K562 (cell line): ENCODE data around the gene ARHGEF38. TPM values are rescaled to one million over a fixed set of nuclear protein-coding genes. Genes with fewer than 3 reads are reported as not detected.

Experiments used
- ATAC-seq: fragments of 200-7000 bp; cut with Tn5 transposase; 3 replicates; pipeline ENCODE4 v1.9.1; 2020; ENCODE audit warnings: moderate library complexity
- BruUV-seq: library from RNA; stranded (reverse); fragments of 400-500 nt; replicated peaks from 2 replicates; lab custom pipeline; 2021; lab: Mats Ljungman, UMichigan
- CTCF ChIA-PET: fragments of 300-600 bp; formaldehyde crosslinking; extraction: SDS; loops from one replicate; lab custom pipeline; 2021; ENCODE audit warnings: low intra/inter-chr PET ratio; lab: Yijun Ruan, JAX
- POLR2A ChIA-PET: fragments of 300-600, 350-650 bp; sonication (Branson Sonifier 250); formaldehyde crosslinking; extraction: SDS; loops from one replicate; lab custom pipeline; 2021; ENCODE audit warnings: antibody characterized with exemption, inconsistent platforms; lab: Yijun Ruan, JAX
- DNase-seq, 4 experiments: peaks; one replicate each; pipeline versions ENCODE4 v3.0.0 to v3.0.0-alpha.2; 2011 to 2018; ENCODE audit warnings: low spot score in 3 of 4, mixed read lengths in 3 of 4; ENCODE audit errors: extremely low read depth in 1 of 4
- FAIRE-seq: peaks from 2 replicates; lab custom pipeline; 2011; peaks lifted over from hg19 to GRCh38; lab: Jason Lieb, UNC
- H2AFZ ChIP-seq: 2 replicates; pipeline ENCODE4 v1.6.0; 2011; ENCODE audit warnings: low read depth, low read length, control low read depth, inconsistent platforms
- H3K27ac ChIP-seq: fragments of 200-600 bp; 3 replicates; pipeline ENCODE4 v1.8.0; 2011; ENCODE audit warnings: low read depth, mild to moderate bottlenecking, control low read depth, inconsistent platforms, low read length, moderate library complexity, mixed read lengths; ENCODE audit errors: extremely low read depth
- H3K27me3 ChIP-seq, 2 experiments: fragments of 300-600 bp in 1 of 2; 2 replicates in 1 of 2; 3 replicates in 1 of 2; pipeline versions ENCODE4 v1.6.0 to v1.8.0; 2011; ENCODE audit warnings: inconsistent platforms in 2 of 2, low read length in 2 of 2, mild to moderate bottlenecking in 1 of 2, mixed read lengths in 1 of 2, moderate library complexity in 1 of 2; ENCODE audit not compliant: control insufficient read depth in 2 of 2, insufficient read depth in 2 of 2
- H3K36me3 ChIP-seq: fragments of 300-600 bp; 3 replicates; pipeline ENCODE4 v1.8.0; 2011; ENCODE audit warnings: mild to moderate bottlenecking, low read length, inconsistent platforms; ENCODE audit not compliant: control insufficient read depth, insufficient read depth
- H3K4me1 ChIP-seq, 2 experiments: fragments of 200-600 bp in 1 of 2; replicated peaks in 1 of 2; 2 replicates in 1 of 2; 3 replicates in 1 of 2; pipeline versions ENCODE4 v1.5.1 to v1.8.0; 2011; ENCODE audit warnings: inconsistent platforms in 2 of 2, low read length in 2 of 2, mild to moderate bottlenecking in 1 of 2, mixed read lengths in 1 of 2, moderate library complexity in 1 of 2; ENCODE audit not compliant: control insufficient read depth in 2 of 2, insufficient read depth in 2 of 2
- H3K4me2 ChIP-seq: 2 replicates; pipeline ENCODE4 v1.6.1; 2011; ENCODE audit warnings: low read length, control low read depth, inconsistent platforms, mixed read lengths; ENCODE audit not compliant: insufficient read depth
- H3K4me3 ChIP-seq: fragments of 200-600 bp; sonication (generic), shearing (Covaris generic); 2 replicates; pipeline ENCODE4 v1.5.1; 2016; ENCODE audit warnings: control low read depth, inconsistent platforms
- H3K79me2 ChIP-seq: fragments of 200-600 bp; 3 replicates; pipeline ENCODE4 v1.8.0; 2011; ENCODE audit warnings: low read length, inconsistent platforms; ENCODE audit not compliant: control insufficient read depth, insufficient read depth
- H3K9ac ChIP-seq, 2 experiments: 2 replicates each; pipeline versions ENCODE4 v1.6.0 to v1.6.1; 2011; ENCODE audit warnings: low read depth in 2 of 2, low read length in 2 of 2, control low read depth in 1 of 2, inconsistent platforms in 1 of 2, mild to moderate bottlenecking in 1 of 2, mixed read lengths in 1 of 2; ENCODE audit not compliant: insufficient read depth in 1 of 2
- H3K9me1 ChIP-seq: one replicate; pipeline ENCODE4 v1.6.0; 2011; ENCODE audit warnings: inconsistent platforms, mild to moderate bottlenecking, low read length, moderate library complexity; ENCODE audit not compliant: control insufficient read depth, insufficient read depth
- H3K9me3 ChIP-seq: replicated peaks from 2 replicates; pipeline ENCODE4 v1.5.1; 2011; ENCODE audit warnings: low read depth, low read length, inconsistent platforms; ENCODE audit not compliant: control insufficient read depth, insufficient read depth
- H4K20me1 ChIP-seq: replicated peaks from 2 replicates; pipeline ENCODE4 v1.6.1; 2011; ENCODE audit warnings: low read length, inconsistent platforms, mixed read lengths; ENCODE audit not compliant: control insufficient read depth, insufficient read depth
- CCAR2 ChIP-seq: fragments of 200-400 bp; formaldehyde crosslinking; IDR thresholded peaks from 2 replicates; pipeline ENCODE4 v1.6.1; 2017; ENCODE audit warnings: mild to moderate bottlenecking, low read depth, low read length
- MTA2 ChIP-seq: fragments of 450-650 bp; IDR thresholded peaks from 2 replicates; pipeline ENCODE4 v1.6.1; 2016; ENCODE audit warnings: low read depth
- NONO ChIP-seq, 2 experiments: fragments of 200-400 bp in 1 of 2; fragments of 450-650 bp in 1 of 2; formaldehyde crosslinking in 1 of 2; IDR thresholded peaks; 2 replicates each; pipeline ENCODE4 v1.6.1; 2017; ENCODE audit warnings: low read depth in 2 of 2, mild to moderate bottlenecking in 2 of 2, moderate library complexity in 2 of 2, low read length in 1 of 2
- PRMT5 ChIP-seq: sonication (generic); formaldehyde crosslinking; IDR thresholded peaks from 2 replicates; pipeline ENCODE4 v1.5.0; 2020; ENCODE audit warnings: missing genetic modification reagents
- in situ Hi-C: fragments of 300-500 bp; cut with MboI; formaldehyde crosslinking; loops from 4 replicates; pipeline ENCODE4 v1.15.0; 2018; ENCODE audit warnings: inconsistent platforms, mixed read lengths
- intact Hi-C: fragments of 100-400 bp; cut with micrococcal nuclease; formaldehyde crosslinking; loops from 2 replicates; pipeline ENCODE4 v1.14.2; 2022
- polyA plus RNA-seq, 8 experiments: library from polyadenylated mRNA; depleted of rRNA in 4 of 8; stranded (reverse) in 5 of 8; unstranded in 3 of 8; fragments of >200 nt; fragmentation: Nextera tagmentation in 2 of 8; fragmentation: Illumina TruSeq in 1 of 8; extraction: Ambion mirVana in 2 of 8; extraction: Trizol in 1 of 8; gene quantifications; 2 replicates each; pipeline versions ENCODE4 v1.2.1 to v1.2.3, GENCODE V29; 2011 to 2014; ENCODE audit warnings: inconsistent platforms in 1 of 8, missing spikeins in 1 of 8
- total RNA-seq, 7 experiments: library from RNA; depleted of rRNA in 6 of 7; stranded (reverse); fragments of >200 nt in 6 of 7; fragmentation: Illumina TruSeq in 2 of 7; extraction: Trizol in 2 of 7; gene quantifications; 2 replicates each; pipeline versions ENCODE4 v1.2.1 to v1.2.3, GENCODE V29; 2011 to 2021; ENCODE audit warnings: low replicate concordance in 1 of 7
- TF ChIP-seq, protein P1 (sequence below): fragments of 450-650 bp; IDR thresholded peaks from 2 replicates; pipeline ENCODE4 v1.6.1; 2014; ENCODE audit warnings: low read depth, mild to moderate bottlenecking, moderate library complexity, borderline replicate concordance
- TF ChIP-seq, protein P2 (sequence below): fragments of 450-650 bp; IDR thresholded peaks from 2 replicates; pipeline ENCODE4 v1.6.1; 2017; ENCODE audit warnings: antibody characterized with exemption, mild to moderate bottlenecking
- TF ChIP-seq, protein P3 (sequence below), 3 experiments: fragments of 200-800 bp in 1 of 3; fragments of 250-450 bp in 1 of 3; fragments of 450-650 bp in 1 of 3; sonication (Bioruptor Pico) in 1 of 3; sonication (Bioruptor generic) in 1 of 3; formaldehyde crosslinking in 1 of 3; IDR thresholded peaks; 2 replicates each; pipeline versions ENCODE4 v1.6.1 to v1.8.0; 2016 to 2022; ENCODE audit warnings: mild to moderate bottlenecking in 2 of 3, missing genetic modification characterization in 2 of 3, missing compliant biosample characterization in 1 of 3, moderate library complexity in 1 of 3

ARHGEF38 gene
- total and polyA plus RNA-seq, 9 of the 15 experiments (the other 6 are each of a cell fraction or from before 2014, with no cell fraction given), result 0.17 TPM; not detected in 8

DNA sequence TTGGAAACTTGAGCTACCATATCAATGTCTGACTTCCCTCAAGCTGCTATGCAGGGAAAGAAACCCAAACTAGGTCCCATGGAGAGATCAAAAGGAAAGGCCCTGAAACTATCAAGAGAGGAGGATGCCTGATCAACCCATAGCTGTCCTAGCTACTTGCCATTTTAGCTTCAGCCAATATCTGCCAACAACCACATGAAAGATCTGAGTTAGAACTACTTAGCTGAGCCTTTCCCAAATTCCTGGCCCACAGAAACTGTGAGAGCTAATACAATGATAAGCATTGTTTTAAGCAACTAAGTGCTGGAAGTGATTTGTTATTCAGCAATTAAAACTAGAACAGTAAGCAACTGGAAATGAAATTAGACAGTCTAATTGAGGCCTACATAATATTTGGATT, 6.3 kb upstream of the ARHGEF38 start:
- H3K79me2 ChIP-seq, result no peaks in the 10 kb centered on the region
- FAIRE-seq (no peak), DNase-seq (no peak), ATAC-seq (no peak)
- H2AFZ ChIP-seq, result no peak overlapping the region
- ChIA-PET POLR2A (no interaction called here), CTCF (no interaction called here)
- H3K36me3 ChIP-seq, result no peaks in the 10 kb centered on the region
- H3K9me1 ChIP-seq, result no peaks in the 10 kb centered on the region
- no peaks in the 10 kb centered on the region for H3K27me3 ChIP-seq
- no TSS peak for BruUV-seq
- TF ChIP-seq, protein P1, sequence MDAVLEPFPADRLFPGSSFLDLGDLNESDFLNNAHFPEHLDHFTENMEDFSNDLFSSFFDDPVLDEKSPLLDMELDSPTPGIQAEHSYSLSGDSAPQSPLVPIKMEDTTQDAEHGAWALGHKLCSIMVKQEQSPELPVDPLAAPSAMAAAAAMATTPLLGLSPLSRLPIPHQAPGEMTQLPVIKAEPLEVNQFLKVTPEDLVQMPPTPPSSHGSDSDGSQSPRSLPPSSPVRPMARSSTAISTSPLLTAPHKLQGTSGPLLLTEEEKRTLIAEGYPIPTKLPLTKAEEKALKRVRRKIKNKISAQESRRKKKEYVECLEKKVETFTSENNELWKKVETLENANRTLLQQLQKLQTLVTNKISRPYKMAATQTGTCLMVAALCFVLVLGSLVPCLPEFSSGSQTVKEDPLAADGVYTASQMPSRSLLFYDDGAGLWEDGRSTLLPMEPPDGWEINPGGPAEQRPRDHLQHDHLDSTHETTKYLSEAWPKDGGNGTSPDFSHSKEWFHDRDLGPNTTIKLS, result no peak
- TF ChIP-seq, protein P2, sequence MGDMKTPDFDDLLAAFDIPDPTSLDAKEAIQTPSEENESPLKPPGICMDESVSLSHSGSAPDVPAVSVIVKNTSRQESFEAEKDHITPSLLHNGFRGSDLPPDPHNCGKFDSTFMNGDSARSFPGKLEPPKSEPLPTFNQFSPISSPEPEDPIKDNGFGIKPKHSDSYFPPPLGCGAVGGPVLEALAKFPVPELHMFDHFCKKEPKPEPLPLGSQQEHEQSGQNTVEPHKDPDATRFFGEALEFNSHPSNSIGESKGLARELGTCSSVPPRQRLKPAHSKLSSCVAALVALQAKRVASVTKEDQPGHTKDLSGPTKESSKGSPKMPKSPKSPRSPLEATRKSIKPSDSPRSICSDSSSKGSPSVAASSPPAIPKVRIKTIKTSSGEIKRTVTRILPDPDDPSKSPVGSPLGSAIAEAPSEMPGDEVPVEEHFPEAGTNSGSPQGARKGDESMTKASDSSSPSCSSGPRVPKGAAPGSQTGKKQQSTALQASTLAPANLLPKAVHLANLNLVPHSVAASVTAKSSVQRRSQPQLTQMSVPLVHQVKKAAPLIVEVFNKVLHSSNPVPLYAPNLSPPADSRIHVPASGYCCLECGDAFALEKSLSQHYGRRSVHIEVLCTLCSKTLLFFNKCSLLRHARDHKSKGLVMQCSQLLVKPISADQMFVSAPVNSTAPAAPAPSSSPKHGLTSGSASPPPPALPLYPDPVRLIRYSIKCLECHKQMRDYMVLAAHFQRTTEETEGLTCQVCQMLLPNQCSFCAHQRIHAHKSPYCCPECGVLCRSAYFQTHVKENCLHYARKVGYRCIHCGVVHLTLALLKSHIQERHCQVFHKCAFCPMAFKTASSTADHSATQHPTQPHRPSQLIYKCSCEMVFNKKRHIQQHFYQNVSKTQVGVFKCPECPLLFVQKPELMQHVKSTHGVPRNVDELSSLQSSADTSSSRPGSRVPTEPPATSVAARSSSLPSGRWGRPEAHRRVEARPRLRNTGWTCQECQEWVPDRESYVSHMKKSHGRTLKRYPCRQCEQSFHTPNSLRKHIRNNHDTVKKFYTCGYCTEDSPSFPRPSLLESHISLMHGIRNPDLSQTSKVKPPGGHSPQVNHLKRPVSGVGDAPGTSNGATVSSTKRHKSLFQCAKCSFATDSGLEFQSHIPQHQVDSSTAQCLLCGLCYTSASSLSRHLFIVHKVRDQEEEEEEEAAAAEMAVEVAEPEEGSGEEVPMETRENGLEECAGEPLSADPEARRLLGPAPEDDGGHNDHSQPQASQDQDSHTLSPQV, result no peak
- TF ChIP-seq MTA2 (no peak), NONO (IDR thresholded peaks at IDR 0.05; ENCODE audit: low read depth in 2 of 2, low read length in 1 of 2) (no peak), PRMT5 (CRISPR knock-in tag) (no peak), CCAR2 (no peak)
- TF ChIP-seq, protein P3, sequence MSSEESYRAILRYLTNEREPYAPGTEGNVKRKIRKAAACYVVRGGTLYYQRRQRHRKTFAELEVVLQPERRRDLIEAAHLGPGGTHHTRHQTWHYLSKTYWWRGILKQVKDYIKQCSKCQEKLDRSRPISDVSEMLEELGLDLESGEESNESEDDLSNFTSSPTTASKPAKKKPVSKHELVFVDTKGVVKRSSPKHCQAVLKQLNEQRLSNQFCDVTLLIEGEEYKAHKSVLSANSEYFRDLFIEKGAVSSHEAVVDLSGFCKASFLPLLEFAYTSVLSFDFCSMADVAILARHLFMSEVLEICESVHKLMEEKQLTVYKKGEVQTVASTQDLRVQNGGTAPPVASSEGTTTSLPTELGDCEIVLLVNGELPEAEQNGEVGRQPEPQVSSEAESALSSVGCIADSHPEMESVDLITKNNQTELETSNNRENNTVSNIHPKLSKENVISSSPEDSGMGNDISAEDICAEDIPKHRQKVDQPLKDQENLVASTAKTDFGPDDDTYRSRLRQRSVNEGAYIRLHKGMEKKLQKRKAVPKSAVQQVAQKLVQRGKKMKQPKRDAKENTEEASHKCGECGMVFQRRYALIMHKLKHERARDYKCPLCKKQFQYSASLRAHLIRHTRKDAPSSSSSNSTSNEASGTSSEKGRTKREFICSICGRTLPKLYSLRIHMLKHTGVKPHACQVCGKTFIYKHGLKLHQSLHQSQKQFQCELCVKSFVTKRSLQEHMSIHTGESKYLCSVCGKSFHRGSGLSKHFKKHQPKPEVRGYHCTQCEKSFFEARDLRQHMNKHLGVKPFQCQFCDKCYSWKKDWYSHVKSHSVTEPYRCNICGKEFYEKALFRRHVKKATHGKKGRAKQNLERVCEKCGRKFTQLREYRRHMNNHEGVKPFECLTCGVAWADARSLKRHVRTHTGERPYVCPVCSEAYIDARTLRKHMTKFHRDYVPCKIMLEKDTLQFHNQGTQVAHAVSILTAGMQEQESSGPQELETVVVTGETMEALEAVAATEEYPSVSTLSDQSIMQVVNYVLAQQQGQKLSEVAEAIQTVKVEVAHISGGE (CRISPR knock-in tag; IDR thresholded peaks at IDR 0.05), result no peak
- H3K27ac ChIP-seq, result no peak overlapping the region
- H3K4me3 ChIP-seq, result no peak overlapping the region
- H3K4me1 ChIP-seq, result no peaks in the 10 kb centered on the region
- in situ Hi-C loops, result no loop called here
- no peak overlapping the region for H3K4me2 ChIP-seq
- H4K20me1 ChIP-seq, result no peaks in the 10 kb centered on the region
- intact Hi-C loops, result no loop called here
- H3K9ac ChIP-seq, result no peak overlapping the region
- H3K9me3 ChIP-seq, result no peaks in the 10 kb centered on the region
